Renal cortex interstitium (tissue), 11 donors: ENCODE measurements around the gene BATF3. TPM values are rescaled to one million over a fixed set of nuclear protein-coding genes. Genes with fewer than 3 reads are reported as not detected.
"Not testable (repeated sequence)": the region's sequence is repeated elsewhere in the genome, so short reads cannot be mapped to it uniquely, and the experiment has no call there.

Experiments used
- DNase-seq, 11 donors: peaks; one replicate each; pipeline ENCODE4 v3.0.0-alpha.2; 2013; ENCODE audit warnings: low read depth in 9 of 11, low spot score in 4 of 11; ENCODE audit errors: extremely low read depth in 1 of 11
- polyA plus RNA-seq, 3 donors: library from polyadenylated mRNA; unstranded; fragments of 120-200 nt; gene quantifications; one replicate each; pipeline ENCODE4 v1.2.1, GENCODE V29; 2013; ENCODE audit not compliant: insufficient read length in 3 of 3

The BATF3 gene
- polyA plus RNA-seq, 3 donors, result 0.73 to 1.7 (median 1.3) TPM

- DNase-seq, result no peak
Observed at GRCh38 chr1:212646588-212646987, 53.1 kb downstream of the BATF3 start.

GRCh38 chr1:212645546-212646543, 53.8 kb downstream of the BATF3 start:
- DNase-seq, result no peak

GRCh38 chr1:212644866-212645545, 54.6 kb downstream of the BATF3 start:
- DNase-seq, result no peak

GRCh38 chr1:212643877-212644276, 55.8 kb downstream of the BATF3 start:
- DNase-seq, result no peak

GRCh38 chr1:212641956-212642355, 57.7 kb downstream of the BATF3 start:
- DNase-seq, result no peak

- DNase-seq, result no peak
Observed at GRCh38 chr1:212640223-212640878, 59.3 kb downstream of the BATF3 start.

GRCh38 chr1:212639524-212639923, 60.1 kb downstream of the BATF3 start:
- not testable (repeated sequence) for DNase-seq

GRCh38 chr1:212638492-212639151, 61.0 kb downstream of the BATF3 start:
- DNase-seq, result no peak

GRCh38 chr1:212637902-212638301, 61.7 kb downstream of the BATF3 start:
- DNase-seq, result no peak

Other genes starting within 250 kb of the BATF3 start
- 10 to 100 TPM; 13.2 to 33.4 (median 18.5) TPM for gene ATF3, start 91.1 kb downstream of the BATF3 start, polyA plus RNA-seq
- 10 to 100 TPM; 38.2 to 48.2 (median 47.1) TPM for gene NSL1, start 91.9 kb upstream of the BATF3 start, polyA plus RNA-seq
- gene TATDN3, start 92.1 kb upstream of the BATF3 start, polyA plus RNA-seq, result 10 to 100 TPM; 16.8 to 23.8 (median 22.6) TPM
- under 1 TPM in 2 of 3 donors, not detected in 1; 0.20 to 0.41 TPM for gene SPATA45, start 147.8 kb upstream of the BATF3 start, polyA plus RNA-seq
- gene FLVCR1, start 158.4 kb upstream of the BATF3 start, polyA plus RNA-seq, result 10 to 100 TPM; 19.7 to 32.2 (median 31.7) TPM